HG03196 (cell line): Measurements from ENCODE around the gene TAGLN3.

Source experiments
- ATAC-seq: cut with Tn5 transposase; IDR thresholded peaks from one replicate; pipeline ENCODE4 v1.9.1; 2021; ENCODE audit not compliant: unreplicated experiment

The TAGLN3 gene

GRCh38 chr3:112043621-112044201, 45.0 kb downstream of the TAGLN3 start:
- ATAC-seq: peak; percentile 65

- no peak for ATAC-seq
Observed at GRCh38 chr3:112046599-112046998, 47.9 kb downstream of the TAGLN3 start.

DNA sequence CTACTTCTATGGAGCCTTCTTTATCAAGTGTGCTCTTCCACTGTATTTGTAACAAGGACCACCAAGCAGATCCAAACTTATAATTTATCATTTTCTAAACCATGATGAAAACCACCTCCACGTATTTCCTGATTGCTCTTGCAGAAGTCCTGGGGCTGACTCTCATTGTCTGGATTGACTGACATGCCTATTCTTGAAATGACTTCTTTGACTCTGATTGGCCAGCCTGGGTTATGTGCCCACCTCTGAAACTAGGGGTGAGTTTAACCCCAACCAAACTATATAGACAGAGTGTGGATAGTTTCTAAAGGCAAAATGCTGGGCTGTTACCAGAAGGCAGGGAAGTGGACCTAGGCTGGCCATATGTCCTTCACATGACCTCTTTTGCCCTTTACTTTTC, 48.5 kb downstream of the TAGLN3 start:
- ATAC-seq: no peak

DNA sequence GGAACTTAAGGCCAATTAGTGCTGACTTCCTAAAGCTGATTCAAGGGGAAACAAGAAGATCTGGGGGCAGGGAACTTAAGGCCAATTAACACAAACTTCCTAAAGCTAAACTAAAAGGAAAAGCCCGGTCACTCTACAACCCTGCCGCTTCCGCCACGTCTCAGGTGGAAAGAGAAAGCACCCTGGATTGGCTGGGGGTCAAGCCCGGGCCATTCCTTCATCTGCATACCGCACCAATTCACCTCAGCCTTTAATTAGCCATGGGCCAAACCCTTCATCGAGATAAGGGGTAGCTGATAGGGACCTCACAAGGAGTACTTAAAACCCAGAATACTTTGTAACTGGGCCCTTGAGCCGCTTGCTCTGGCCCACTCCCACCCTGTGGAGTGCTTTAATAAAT, 50.2 kb downstream of the TAGLN3 start:
- no peak for ATAC-seq

- ATAC-seq: no peak
Observed at GRCh38 chr3:112053229-112053628, 54.5 kb downstream of the TAGLN3 start.

DNA sequence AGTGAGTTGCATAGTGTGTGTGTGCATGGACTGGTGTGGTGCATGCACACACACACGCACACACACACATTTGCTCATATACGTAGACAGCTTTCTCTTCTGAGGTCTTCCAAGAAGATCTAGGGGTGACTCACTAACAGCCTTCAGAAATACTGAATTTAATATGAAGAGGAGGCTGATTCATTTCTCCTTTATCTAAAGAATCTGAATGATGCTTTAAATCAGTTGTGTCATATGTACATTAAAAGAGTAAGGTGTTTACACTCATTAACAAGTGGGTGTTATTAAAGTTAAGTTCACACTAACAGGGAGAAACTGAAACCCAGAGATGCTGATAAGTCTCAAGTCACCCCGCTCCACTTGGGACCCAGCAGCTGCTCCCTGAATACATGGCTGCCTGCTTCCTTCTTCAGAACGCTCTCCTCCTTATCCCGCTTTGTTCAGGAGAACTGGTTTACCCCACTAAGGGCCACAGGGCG, 57.8 kb downstream of the TAGLN3 start:
- ATAC-seq: no peak

GRCh38 chr3:112059497-112059896, 60.8 kb downstream of the TAGLN3 start:
- no peak for ATAC-seq

GRCh38 chr3:112061152-112061551, 62.4 kb downstream of the TAGLN3 start:
- ATAC-seq: no peak
